GM18511 (cell line): Measurements from ENCODE around the gene ADH1C.
A peak's percentile ranks its signal among the peaks of the same experiment; 100 is the strongest.
"Not testable (repeated sequence)": the region's sequence is repeated elsewhere in the genome, so short reads cannot be mapped to it uniquely, and the experiment has no call there.

Experiments used
- ATAC-seq: cut with Tn5 transposase; IDR thresholded peaks from one replicate; pipeline ENCODE4 v1.9.1; 2021; ENCODE audit warnings: mild to moderate bottlenecking, moderate library complexity; ENCODE audit not compliant: unreplicated experiment

Gene ADH1C

GRCh38 chr4:99359480-99360204 lies 7.1 kb upstream of the ADH1C start:
- no peak for ATAC-seq

GRCh38 chr4:99357948-99358347 lies 5.4 kb upstream of the ADH1C start:
- ATAC-seq, result no peak

GRCh38 chr4:99356992-99357391 lies 4.4 kb upstream of the ADH1C start:
- peak; percentile 81 for ATAC-seq

GRCh38 chr4:99356149-99356548 lies 3.6 kb upstream of the ADH1C start:
- ATAC-seq, result not testable (repeated sequence)

GRCh38 chr4:99351487-99351886 lies 1.1 kb downstream of the ADH1C start:
- ATAC-seq, result no peak

- ATAC-seq, result no peak
Measured at GRCh38 chr4:99349338-99349737, 3.2 kb downstream of the ADH1C start.

- ATAC-seq, result not testable (repeated sequence)
Measured at GRCh38 chr4:99342624-99343023, 9.9 kb downstream of the ADH1C start.

- ATAC-seq, result no peak
Measured at GRCh38 chr4:99341426-99341825, 11.1 kb downstream of the ADH1C start.

- ATAC-seq, result no peak
Measured at GRCh38 chr4:99339172-99339571, 13.4 kb downstream of the ADH1C start.

- ATAC-seq, result no peak
Measured at GRCh38 chr4:99336553-99336952, 16.0 kb downstream of the ADH1C start.

- no peak for ATAC-seq
Measured at GRCh38 chr4:99334880-99335279, 17.7 kb downstream of the ADH1C start.

GRCh38 chr4:99330648-99331047 lies 21.9 kb downstream of the ADH1C start:
- no peak for ATAC-seq

- ATAC-seq, result no peak
Measured at GRCh38 chr4:99329876-99330275, 22.7 kb downstream of the ADH1C start.

- no peak for ATAC-seq
Measured at GRCh38 chr4:99324979-99325378, 27.6 kb downstream of the ADH1C start.

GRCh38 chr4:99324361-99324760 lies 28.2 kb downstream of the ADH1C start:
- ATAC-seq, result no peak

GRCh38 chr4:99323756-99324155 lies 28.8 kb downstream of the ADH1C start:
- no peak for ATAC-seq

- no peak for ATAC-seq
Measured at GRCh38 chr4:99321241-99322191, 31.0 kb downstream of the ADH1C start, which contains the start of gene ADH1B. TSS of gene ADH1B (minus strand) at chr4:99321401. CDS start at chr4:99321331, 70 bp downstream.

- not testable (repeated sequence) for ATAC-seq
Measured at GRCh38 chr4:99317811-99318210, 34.7 kb downstream of the ADH1C start.

GRCh38 chr4:99317354-99317753 lies 35.2 kb downstream of the ADH1C start:
- ATAC-seq, result no peak

GRCh38 chr4:99315839-99316238 lies 36.7 kb downstream of the ADH1C start:
- no peak for ATAC-seq

- ATAC-seq, result no peak
Measured at GRCh38 chr4:99314211-99314610, 38.3 kb downstream of the ADH1C start.

- ATAC-seq, result no peak
Measured at GRCh38 chr4:99310389-99310788, 42.2 kb downstream of the ADH1C start.
